ENCODE results near the gene TMEM190.
"Not testable (repeated sequence)": the region's sequence is repeated elsewhere in the genome, so short reads cannot be mapped to it uniquely, and the experiment has no call there.

DNA sequence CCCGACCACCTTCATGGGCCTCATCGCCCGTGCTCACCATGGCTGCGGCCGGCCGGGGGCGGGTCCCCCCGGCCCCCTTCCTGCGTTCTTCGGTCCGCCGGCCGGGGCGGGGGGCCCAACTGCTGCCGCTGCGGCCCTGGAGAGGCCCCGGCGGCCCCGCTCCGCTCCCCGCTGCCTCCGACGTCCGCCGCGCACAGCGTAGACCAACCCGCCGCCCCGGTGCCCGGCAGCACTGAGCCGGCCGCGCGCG is 30.8 kb downstream of the TMEM190 start, which contains the start of gene UBE2S:
- not testable (repeated sequence) for TF ChIP-seq FOXP4 (CRISPR knock-in tag; IDR thresholded peaks at IDR 0.05; ENCODE audit: borderline replicate concordance); CTCF (IDR thresholded peaks at IDR 0.05 in 2 of 3, conservative IDR thresholded peaks at IDR 0.05 in 1 of 3; ENCODE audit: insufficient read depth in 2 of 3, low read depth in 1 of 3, low read length in 3 of 3); ZNF408 (CRISPR knock-in tag; IDR thresholded peaks at IDR 0.05; ENCODE audit: low read depth); ZNF224 (CRISPR knock-in tag; IDR thresholded peaks at IDR 0.05); ZNF143 (CRISPR knock-in tag; IDR thresholded peaks at IDR 0.05); GABPB1 (CRISPR knock-in tag; IDR thresholded peaks at IDR 0.05); CHD2 (IDR thresholded peaks at IDR 0.05; ENCODE audit: low read depth, low read length)
- 0 out of 2 replicates have a peak, but pooled peaks have one; percentile 1 for TF ChIP-seq ZBTB7A (IDR thresholded peaks at IDR 0.05; ENCODE audit: borderline replicate concordance, control insufficient read depth, low read depth, low read length)

Measured in K562 (cell line).